Stimulated activated naive CD4-positive, alpha-beta T cell (primary cell): ENCODE results near the gene KRT78.
"Not testable (repeated sequence)": the region's sequence is repeated elsewhere in the genome, so short reads cannot be mapped to it uniquely, and the experiment has no call there.

Source experiments
- DNase-seq, 6 experiments: peaks; one replicate each; lab custom pipeline; 2025; lab: John Stamatoyannopoulos, UW

The KRT78 gene

DNA sequence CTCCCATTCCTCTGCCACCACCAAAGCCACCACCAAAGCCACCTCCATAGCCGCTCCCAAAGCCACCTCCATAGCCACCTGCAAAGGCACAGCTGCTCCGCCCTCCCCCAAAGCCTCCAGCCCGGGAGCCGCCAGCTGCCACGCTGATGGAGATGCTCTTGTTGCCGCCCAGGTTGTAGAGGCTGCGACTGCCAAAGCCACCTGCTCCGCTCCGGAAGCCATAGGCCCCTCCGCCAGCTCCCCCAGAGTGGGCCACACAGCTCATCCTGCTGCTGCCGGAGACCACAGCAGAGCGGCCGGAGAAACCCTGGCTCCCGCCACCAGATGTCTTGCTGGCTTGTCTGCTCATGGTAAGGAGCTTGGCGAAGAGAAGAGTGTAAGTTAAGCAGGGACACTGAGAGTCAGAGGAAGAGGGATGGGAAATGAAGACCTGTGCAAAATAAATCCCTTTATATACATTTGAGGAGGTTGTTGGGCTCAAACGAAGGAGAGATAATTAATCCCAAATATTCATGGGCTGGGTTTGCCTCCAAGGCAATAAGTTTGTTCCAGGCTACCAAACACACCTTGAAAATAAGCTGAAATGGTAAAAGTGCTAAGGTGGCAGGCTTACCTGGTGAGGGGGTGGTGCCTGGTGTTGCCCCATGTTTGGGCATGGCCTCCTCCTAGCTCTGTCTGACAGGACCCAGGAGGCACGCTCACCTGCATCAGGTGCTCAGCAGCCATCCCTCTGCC is 52.9 kb downstream of the KRT78 start, which contains the start of gene KRT3:
Gene KRT3, minus strand, starts transcription at position 424 of the 735 bp plus-strand sequence. Its CDS starts 75 bp downstream, at position 349.
- DNase-seq: no peak

DNA sequence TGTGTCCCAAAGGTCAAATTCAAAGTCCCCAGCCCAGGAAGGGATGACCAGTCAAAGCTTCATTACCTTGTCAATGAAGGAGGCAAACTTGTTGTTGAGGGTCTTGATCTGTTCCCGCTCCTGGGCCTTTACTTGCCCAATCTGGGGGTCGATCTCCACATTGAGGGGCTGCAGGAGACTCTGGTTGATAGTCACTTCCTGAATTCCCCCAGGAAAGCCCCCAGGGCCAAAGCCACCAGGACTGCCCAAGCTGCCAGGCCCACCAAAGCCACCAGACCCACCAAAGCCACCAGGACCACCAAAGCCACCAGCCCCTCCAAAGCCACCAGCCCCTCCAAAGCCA is 53.5 kb downstream of the KRT78 start:
- DNase-seq: not testable (repeated sequence)

DNA sequence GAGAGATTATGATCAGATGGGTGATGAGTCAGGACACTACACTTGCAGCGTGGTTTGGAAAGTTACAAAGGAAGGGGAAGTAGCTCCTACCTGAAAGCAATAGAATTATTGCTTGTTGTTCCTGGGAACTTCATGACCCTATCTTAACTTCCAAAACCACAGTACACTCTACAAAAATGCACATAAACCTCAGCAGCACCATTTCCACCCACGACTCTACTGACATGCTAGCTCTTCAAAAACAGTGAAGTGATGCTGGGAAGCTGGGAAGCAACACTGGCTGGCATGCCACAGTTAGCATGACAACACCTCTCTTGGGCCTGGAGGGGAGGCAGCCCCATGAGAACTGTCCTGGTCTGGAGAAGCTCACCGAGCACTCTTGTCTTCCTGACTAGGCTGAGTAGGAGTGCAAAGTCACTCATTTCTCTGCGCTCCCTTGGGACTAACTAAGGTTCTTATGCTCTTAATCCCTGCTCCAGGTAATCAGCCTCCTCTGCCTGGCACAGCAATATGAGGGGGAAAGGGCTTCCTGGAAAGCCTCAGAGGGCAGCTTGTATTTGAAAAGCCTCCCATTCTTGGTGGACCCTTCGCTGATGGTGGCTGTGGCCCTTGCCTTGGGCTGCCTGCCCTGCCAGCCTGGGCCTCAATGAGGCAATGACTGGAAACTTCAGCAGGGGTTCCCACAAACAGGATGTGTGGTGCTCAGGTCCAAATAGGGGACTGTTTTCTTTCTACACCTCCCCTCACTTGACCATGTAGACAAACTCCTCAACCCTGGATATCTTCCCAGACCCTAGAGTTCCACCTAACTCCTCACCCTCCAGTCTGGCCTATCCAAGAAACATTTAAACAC is 54.1 kb downstream of the KRT78 start:
- DNase-seq: no peak

DNA sequence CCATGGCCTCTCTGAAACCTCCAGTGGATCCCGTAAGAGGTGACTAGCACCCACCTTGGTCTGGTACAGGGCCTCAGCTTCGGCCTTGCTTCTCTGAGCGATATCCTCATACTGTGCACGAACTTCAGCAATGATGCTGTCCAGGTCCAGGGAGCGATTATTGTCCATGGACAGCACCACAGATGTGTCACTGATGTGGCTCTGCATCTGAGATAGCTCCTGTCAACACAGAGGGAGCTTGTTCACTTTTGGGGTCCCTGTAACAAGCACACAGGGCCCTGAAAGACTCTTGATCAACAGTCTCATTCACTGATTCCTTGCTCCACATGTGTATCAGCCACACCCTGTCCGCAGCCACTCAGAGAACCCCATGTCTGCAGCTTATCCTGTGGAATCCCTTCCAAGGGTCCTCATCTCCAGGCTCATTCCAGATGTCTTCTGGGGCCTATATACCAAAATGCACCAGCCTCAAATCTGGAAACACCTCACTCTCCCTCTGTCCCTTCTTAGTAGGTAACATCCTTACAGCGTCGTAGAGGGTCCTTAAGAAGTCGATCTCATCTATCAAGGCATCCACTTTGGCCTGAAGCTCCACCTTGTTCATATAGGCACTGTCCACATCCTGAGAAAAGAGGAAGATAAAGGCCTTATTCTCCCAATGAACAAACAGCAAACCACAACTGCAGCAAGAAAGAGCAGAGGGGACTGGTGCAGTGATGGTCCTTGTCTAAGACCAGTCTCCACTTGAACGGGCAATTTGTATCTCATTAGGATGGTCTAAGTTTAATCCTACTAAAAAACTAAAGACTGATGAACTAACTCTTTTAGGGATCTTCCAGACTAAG is 56.4 kb downstream of the KRT78 start:
- no peak for DNase-seq

DNA sequence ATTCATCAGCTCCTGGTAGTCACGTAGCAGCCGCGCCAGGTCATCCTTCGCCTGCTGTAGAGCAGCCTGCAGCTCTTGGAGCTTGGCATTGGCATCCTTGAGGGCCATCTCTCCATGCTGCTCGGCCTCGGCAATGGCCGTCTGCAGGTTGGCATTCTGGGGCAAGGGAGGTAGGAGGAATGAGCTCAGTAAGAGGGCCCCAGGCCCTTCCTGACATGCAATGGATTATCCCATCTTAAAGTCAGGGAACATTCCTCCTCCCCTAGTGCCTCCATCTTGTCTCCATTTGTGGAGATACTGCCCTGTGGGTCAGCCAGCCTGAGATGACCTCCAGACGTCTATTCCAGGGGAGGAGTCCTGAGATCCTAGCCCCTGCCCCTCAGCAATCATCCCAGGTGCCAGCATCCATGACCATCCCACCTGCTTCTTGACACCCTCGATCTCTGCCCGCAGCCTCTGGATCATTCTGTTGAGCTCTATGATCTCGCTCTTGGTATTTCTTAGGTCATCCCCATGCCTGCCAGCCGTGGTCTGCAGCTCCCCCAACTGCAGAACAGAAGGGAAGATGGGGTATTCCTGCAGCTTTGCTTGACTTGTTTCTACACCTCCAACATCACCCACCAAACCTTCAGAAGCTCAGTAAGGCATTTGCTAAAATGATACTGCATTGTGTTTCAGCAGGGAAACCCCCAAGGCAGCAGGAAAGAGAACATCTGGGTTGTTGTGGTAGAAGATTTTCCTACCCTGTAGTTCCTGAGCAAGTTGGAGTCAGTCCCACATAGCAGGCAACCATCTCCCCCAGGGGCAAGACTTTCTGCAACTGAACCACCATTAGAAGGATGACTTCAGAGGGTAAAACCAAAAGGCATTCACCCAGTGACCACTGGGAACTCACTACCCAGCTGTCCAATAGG is 57.3 kb downstream of the KRT78 start:
- no peak for DNase-seq

DNA sequence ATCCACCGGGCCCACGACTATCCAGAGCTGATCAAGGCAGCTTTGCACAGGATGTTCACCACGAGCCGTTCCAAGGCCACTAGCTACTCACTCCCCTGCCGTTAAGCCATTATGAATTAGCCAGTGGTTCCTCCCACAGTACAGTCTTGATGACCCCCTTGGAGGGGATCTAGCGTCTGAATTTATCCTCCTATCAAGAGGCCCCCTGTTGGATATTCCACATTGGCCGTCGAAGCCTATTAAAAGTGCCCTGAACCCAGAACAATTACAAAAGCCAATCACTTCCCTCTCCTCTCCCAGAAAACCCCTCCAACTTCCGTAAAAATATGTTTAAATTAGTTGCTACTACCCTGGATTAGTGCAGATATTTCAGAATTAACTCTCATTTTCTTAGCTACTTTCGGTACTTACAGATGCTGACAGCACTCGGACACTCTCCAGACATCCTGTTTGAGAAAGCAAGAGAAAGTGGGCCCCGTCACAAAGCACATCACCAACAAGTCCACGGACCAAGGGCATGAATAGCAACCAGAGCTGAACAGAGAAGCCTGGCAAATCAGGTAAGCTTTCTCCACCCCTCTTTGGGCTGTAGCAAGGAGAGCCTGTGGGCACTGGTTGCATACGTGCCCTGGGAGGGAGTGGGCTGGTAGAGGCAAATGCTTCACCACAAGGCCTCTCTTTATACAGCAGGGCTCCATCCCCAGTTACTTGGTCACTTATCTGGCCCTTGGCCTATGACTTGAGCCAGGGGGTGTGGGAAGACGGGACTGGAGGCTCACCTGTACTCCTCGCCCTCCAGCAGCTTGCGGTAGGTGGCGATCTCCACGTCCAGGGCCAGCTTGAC is 58.1 kb downstream of the KRT78 start:
- no peak for DNase-seq

DNA sequence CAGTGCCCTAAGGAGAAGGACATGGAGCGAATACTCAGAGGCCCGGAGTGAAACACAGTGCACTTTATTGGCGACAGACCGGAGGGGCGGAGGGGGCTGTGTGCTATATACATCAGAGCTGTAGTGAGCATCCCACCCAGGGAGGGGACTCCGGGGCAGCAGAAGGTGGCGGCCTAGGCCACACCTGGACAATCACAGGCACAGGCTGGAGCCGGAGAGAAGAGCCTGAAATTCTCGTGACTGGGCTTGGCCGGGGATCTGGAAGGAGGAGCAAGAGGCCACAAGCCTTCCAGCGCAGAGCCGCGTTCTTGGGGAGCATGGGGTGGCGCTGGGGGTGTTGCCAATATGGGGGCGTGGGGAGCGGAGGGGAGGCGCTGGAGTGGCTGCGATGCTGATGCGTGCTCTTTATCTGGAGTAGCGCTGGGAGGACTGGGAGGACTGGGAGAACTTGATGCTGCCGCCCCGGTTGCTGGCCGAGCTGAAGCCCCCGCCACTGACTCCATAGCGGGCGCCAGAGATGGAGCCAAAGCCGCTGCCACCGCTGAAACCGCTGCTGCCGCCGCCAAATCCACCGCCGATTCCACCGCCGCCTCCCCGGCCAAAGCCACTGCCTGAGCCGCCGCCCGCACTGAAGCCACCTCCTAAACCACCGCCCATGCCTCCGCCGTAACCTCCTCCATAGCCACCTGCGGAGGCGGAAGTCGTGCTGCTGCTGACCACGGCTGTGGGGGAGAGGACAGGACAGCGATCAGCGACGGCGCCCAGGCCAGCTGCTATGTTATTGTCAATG is 59.0 kb downstream of the KRT78 start:
- no peak for DNase-seq

DNA sequence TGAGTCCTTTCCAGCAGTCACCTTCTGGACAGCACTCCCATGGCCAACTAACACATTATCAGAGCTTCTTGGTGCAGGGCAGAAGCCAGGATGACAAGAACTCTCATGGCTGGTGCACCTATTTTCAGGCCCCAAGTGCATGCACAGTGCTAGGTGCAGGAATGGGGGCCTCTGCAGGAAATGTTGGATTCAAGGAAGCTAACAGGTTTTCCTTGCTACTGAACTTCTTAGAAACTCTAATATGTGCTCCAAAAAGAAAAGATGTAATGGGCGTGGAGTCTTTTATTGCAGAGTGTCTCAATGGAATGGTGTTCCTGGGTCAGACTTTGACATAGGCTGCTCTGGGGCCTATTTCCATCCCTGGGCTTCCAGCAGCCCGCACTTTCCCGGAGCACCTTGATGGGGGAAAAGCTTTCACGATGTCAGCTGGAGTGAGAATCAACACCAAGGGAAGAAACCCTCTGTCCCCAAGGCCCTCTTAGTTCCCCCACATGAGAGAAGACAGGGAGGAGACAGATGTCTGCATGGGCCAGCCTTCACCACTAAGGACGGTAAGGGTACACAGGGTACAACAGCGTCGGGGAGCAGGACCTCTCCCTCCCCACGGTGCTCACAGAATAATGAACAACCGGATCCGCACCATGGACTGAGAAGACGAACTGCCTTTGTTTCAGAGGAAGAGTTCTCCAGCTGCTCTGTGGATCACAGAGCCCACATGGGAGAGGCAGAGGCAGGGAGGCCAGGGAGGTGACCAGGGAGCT is 59.7 kb downstream of the KRT78 start:
- no peak for DNase-seq

DNA sequence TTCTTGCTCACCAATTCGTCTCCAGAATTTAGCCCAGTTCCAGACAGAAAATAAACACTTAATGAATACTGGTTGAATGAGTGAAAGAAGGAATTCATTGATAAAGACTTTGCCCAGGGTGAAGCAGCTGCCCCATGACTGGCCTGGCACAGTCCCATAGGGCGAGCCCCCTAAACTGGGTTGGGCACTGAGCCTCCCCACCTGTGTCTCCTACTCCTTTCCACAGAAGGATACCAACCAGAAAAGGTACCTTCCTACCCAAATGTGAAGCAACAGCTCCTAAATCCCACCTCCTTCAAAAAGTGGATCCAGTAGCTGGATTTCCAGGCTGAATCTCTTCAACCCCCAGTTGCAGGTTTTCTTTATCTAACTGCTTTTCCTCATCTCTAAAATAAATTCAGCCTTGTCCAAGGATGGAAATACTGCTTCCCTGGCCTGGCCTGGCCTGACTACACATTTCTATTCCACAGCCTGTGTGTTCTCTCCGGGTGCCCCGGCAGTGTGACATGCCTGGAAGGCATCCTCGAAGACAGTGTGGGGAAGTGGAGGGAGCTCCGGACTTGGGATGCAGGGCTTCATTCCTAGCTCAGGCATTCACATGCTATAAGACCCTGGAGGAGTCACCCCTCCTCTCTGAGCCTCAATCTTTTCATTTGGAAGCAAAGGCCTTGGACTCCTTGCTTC is 60.5 kb downstream of the KRT78 start:
- no peak for DNase-seq
